Measurements from ENCODE around the gene NCAPH2.

- no peak for TF ChIP-seq GATA3 (IDR thresholded peaks at IDR 0.05; ENCODE audit: low read depth, low read length)
- TF ChIP-seq GATA2 (IDR thresholded peaks at IDR 0.05; ENCODE audit: low read depth, low read length), result no peak
Observed at GRCh38 chr22:50540381-50540780, 32.4 kb downstream of the NCAPH2 start.
